GM23338 (cell line): ENCODE data around the gene VEGFA. TPM values are rescaled to one million over a fixed set of nuclear protein-coding genes. Genes with fewer than 3 reads are reported as not detected.

Experiments
- ATAC-seq: fragments of 200-7000 bp; cut with Tn5 transposase; 3 replicates; pipeline ENCODE4 v1.9.1; 2020
- DNase-seq: peaks from one replicate; pipeline ENCODE4 v3.0.0-alpha.2; 2015; ENCODE audit warnings: low spot score
- H2AFZ ChIP-seq: fragments of 200-600 bp; sonication (generic); 2 replicates; pipeline ENCODE4 v1.8.0; 2016; ENCODE audit warnings: antibody characterized with exemption, mild to moderate bottlenecking, moderate library complexity
- H3F3A ChIP-seq: fragments of 200-600 bp; sonication (generic); replicated peaks from 2 replicates; pipeline ENCODE4 v1.8.0; 2017; ENCODE audit warnings: antibody characterized with exemption, mixed run types, low read depth
- H3K27ac ChIP-seq: fragments of 200-600 bp; sonication (generic); 2 replicates; pipeline ENCODE4 v1.6.1; 2016; ENCODE audit warnings: low read depth
- H3K27me3 ChIP-seq: fragments of 200-600 bp; sonication (generic); 2 replicates; pipeline ENCODE4 v1.8.0; 2016; ENCODE audit warnings: mild to moderate bottlenecking, mixed run types, moderate library complexity; ENCODE audit not compliant: insufficient read depth
- H3K36me3 ChIP-seq: fragments of 200-600 bp; sonication (generic); 2 replicates; pipeline ENCODE4 v1.8.0; 2016; ENCODE audit warnings: mild to moderate bottlenecking; ENCODE audit not compliant: insufficient read depth
- H3K4me1 ChIP-seq: fragments of 200-600 bp; sonication (generic); 2 replicates; pipeline ENCODE4 v1.8.0; 2016; ENCODE audit warnings: mild to moderate bottlenecking, moderate library complexity; ENCODE audit not compliant: insufficient read depth
- H3K4me2 ChIP-seq: fragments of 200-600 bp; sonication (generic); 2 replicates; pipeline ENCODE4 v1.7.1; 2017; ENCODE audit warnings: mixed run types
- H3K4me3 ChIP-seq: fragments of 200-600 bp; sonication (generic); 2 replicates; pipeline ENCODE4 v1.6.1; 2016; ENCODE audit warnings: mixed run types
- H3K79me2 ChIP-seq: fragments of 200-600 bp; sonication (generic); replicated peaks from 2 replicates; pipeline ENCODE4 v1.8.0; 2017; ENCODE audit warnings: mild to moderate bottlenecking; ENCODE audit not compliant: insufficient read depth
- H3K9me2 ChIP-seq: fragments of 200-600 bp; sonication (generic); 2 replicates; pipeline ENCODE4 v1.8.0; 2017; ENCODE audit not compliant: insufficient read depth
- H4K20me1 ChIP-seq: fragments of 200-600 bp; sonication (generic); replicated peaks from 2 replicates; pipeline ENCODE4 v1.8.0; 2017; ENCODE audit warnings: mild to moderate bottlenecking; ENCODE audit not compliant: insufficient read depth
- H3K27ac Mint-ChIP-seq: 2 replicates; pipeline ENCODE4 v1.8.0; 2020; ENCODE audit warnings: inconsistent platforms, mild to moderate bottlenecking, moderate library complexity, mixed read lengths
- H3K27me3 Mint-ChIP-seq: 3 replicates; pipeline ENCODE4 v1.8.0; 2022; ENCODE audit warnings: low read depth, mild to moderate bottlenecking, moderate library complexity, mixed read lengths, inconsistent platforms; ENCODE audit not compliant: insufficient read depth, poor library complexity
- H3K36me3 Mint-ChIP-seq: 3 replicates; pipeline ENCODE4 v1.8.0; 2021; ENCODE audit warnings: low read depth, mild to moderate bottlenecking, inconsistent platforms, moderate library complexity, mixed read lengths
- H3K4me1 Mint-ChIP-seq: 3 replicates; pipeline ENCODE4 v1.8.0; 2020; ENCODE audit warnings: mild to moderate bottlenecking, inconsistent platforms, mixed read lengths
- H3K4me3 Mint-ChIP-seq: 3 replicates; pipeline ENCODE4 v1.8.0; 2021; ENCODE audit warnings: moderate library complexity, mild to moderate bottlenecking, inconsistent platforms, mixed read lengths
- H3K9me3 Mint-ChIP-seq: 3 replicates; pipeline ENCODE4 v1.8.0; 2020; ENCODE audit warnings: moderate library complexity, mild to moderate bottlenecking, inconsistent platforms, mixed read lengths
- CREB1 ChIP-seq: fragments of 250-450 bp; sonication (Bioruptor Pico); IDR thresholded peaks from 2 replicates; pipeline ENCODE4 v1.5.0; 2020; ENCODE audit warnings: low read depth, mild to moderate bottlenecking, moderate library complexity
- EZH2phosphoT487 ChIP-seq: fragments of 200-600 bp; sonication (generic); IDR thresholded peaks from one replicate; pipeline ENCODE4 v1.8.1; 2018; ENCODE audit warnings: antibody characterized with exemption; ENCODE audit not compliant: unreplicated experiment
- JUNB ChIP-seq: IDR thresholded peaks from one replicate; pipeline ENCODE4 v1.6.1; 2016; ENCODE audit warnings: antibody characterized with exemption; ENCODE audit not compliant: unreplicated experiment
- POLR2AphosphoS5 ChIP-seq: IDR thresholded peaks from 2 replicates; pipeline ENCODE4 v1.6.1; 2016; ENCODE audit warnings: antibody characterized with exemption, low read depth
- STAT1 ChIP-seq: IDR thresholded peaks from one replicate; pipeline ENCODE4 v1.6.1; 2016; ENCODE audit warnings: antibody characterized with exemption; ENCODE audit not compliant: unreplicated experiment
- polyA plus RNA-seq: library from polyadenylated mRNA; unstranded; fragments of >200 nt; fragmentation: Nextera tagmentation; extraction: Ambion mirVana; gene quantifications from 2 replicates; pipeline ENCODE4 v1.2.1, GENCODE V29; 2016
- total RNA-seq: library from RNA; depleted of rRNA; stranded (reverse); fragments of >200 nt; shearing (Covaris generic); gene quantifications from 2 replicates; pipeline ENCODE4 v1.2.3, GENCODE V29; 2014
- TF ChIP-seq, protein P1 (sequence below): fragments of 250-450 bp; sonication (Bioruptor Pico); IDR thresholded peaks from 2 replicates; pipeline ENCODE4 v1.5.0; 2020; ENCODE audit warnings: mild to moderate bottlenecking, moderate library complexity

The VEGFA gene
- total and polyA plus RNA-seq, 2 experiments from 2014 or later = 10.9 to 61.1 TPM

DNA sequence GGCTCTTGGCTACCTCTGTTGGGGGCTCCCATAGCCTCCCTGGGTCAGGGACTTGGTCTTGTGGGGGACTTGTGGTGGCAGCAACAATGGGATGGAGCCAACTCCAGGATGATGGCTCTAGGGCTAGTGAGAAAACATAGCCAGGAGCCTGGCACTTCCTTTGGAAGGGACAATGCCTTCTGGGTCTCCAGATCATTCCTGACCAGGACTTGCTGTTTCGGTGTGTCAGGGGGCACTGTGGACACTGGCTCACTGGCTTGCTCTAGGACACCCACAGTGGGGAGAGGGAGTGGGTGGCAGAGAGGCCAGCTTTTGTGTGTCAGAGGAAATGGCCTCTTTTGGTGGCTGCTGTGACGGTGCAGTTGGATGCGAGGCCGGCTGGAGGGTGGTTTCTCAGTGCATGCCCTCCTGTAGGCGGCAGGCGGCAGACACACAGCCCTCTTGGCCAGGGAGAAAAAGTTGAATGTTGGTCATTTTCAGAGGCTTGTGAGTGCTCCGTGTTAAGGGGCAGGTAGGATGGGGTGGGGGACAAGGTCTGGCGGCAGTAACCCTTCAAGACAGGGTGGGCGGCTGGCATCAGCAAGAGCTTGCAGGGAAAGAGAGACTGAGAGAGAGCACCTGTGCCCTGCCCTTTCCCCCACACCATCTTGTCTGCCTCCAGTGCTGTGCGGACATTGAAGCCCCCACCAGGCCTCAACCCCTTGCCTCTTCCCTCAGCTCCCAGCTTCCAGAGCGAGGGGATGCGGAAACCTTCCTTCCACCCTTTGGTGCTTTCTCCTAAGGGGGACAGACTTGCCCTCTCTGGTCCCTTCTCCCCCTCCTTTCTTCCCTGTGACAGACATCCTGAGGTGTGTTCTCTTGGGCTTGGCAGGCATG is 9.2 kb downstream of the VEGFA start (continued):
- TF ChIP-seq, protein P1, sequence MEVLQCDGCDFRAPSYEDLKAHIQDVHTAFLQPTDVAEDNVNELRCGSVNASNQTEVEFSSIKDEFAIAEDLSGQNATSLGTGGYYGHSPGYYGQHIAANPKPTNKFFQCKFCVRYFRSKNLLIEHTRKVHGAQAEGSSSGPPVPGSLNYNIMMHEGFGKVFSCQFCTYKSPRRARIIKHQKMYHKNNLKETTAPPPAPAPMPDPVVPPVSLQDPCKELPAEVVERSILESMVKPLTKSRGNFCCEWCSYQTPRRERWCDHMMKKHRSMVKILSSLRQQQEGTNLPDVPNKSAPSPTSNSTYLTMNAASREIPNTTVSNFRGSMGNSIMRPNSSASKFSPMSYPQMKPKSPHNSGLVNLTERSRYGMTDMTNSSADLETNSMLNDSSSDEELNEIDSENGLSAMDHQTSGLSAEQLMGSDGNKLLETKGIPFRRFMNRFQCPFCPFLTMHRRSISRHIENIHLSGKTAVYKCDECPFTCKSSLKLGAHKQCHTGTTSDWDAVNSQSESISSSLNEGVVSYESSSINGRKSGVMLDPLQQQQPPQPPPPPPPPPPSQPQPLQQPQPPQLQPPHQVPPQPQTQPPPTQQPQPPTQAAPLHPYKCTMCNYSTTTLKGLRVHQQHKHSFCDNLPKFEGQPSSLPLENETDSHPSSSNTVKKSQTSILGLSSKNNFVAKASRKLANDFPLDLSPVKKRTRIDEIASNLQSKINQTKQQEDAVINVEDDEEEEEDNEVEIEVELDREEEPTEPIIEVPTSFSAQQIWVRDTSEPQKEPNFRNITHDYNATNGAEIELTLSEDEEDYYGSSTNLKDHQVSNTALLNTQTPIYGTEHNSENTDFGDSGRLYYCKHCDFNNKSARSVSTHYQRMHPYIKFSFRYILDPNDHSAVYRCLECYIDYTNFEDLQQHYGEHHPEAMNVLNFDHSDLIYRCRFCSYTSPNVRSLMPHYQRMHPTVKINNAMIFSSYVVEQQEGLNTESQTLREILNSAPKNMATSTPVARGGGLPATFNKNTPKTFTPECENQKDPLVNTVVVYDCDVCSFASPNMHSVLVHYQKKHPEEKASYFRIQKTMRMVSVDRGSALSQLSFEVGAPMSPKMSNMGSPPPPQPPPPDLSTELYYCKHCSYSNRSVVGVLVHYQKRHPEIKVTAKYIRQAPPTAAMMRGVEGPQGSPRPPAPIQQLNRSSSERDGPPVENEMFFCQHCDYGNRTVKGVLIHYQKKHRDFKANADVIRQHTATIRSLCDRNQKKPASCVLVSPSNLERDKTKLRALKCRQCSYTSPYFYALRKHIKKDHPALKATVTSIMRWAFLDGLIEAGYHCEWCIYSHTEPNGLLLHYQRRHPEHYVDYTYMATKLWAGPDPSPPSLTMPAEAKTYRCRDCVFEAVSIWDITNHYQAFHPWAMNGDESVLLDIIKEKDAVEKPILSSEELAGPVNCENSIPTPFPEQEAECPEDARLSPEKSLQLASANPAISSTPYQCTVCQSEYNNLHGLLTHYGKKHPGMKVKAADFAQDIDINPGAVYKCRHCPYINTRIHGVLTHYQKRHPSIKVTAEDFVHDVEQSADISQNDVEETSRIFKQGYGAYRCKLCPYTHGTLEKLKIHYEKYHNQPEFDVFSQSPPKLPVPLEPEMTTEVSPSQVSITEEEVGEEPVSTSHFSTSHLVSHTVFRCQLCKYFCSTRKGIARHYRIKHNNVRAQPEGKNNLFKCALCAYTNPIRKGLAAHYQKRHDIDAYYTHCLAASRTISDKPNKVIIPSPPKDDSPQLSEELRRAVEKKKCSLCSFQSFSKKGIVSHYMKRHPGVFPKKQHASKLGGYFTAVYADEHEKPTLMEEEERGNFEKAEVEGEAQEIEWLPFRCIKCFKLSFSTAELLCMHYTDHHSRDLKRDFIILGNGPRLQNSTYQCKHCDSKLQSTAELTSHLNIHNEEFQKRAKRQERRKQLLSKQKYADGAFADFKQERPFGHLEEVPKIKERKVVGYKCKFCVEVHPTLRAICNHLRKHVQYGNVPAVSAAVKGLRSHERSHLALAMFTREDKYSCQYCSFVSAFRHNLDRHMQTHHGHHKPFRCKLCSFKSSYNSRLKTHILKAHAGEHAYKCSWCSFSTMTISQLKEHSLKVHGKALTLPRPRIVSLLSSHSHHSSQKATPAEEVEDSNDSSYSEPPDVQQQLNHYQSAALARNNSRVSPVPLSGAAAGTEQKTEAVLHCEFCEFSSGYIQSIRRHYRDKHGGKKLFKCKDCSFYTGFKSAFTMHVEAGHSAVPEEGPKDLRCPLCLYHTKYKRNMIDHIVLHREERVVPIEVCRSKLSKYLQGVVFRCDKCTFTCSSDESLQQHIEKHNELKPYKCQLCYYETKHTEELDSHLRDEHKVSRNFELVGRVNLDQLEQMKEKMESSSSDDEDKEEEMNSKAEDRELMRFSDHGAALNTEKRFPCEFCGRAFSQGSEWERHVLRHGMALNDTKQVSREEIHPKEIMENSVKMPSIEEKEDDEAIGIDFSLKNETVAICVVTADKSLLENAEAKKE (CRISPR knock-in tag) = no peak

DNA sequence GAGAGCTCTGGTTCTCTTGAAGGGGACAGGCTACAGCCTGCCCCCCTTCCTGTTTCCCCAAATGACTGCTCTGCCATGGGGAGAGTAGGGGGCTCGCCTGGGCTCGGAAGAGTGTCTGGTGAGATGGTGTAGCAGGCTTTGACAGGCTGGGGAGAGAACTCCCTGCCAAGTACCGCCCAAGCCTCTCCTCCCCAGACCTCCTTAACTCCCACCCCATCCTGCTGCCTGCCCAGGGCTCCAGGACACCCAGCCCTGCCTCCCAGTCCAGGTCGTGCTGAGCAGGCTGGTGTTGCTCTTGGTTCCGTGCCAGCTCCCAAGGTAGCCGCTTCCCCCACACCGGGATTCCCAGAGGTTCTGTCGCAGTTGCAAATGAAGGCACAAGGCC is 9.8 kb downstream of the VEGFA start:
- Histone ChIP-seq H3K27ac (no peak overlapping the region), H3K36me3 (peaks cover 23% of the 10 kb centered on the region), H2AFZ (no peak overlapping the region), H4K20me1 (peaks cover 27% of the 10 kb centered on the region; the same call in 1 of the 2 replicates), H3F3A (no peaks in the 10 kb centered on the region), H3K79me2 (peaks cover 39% of the 10 kb centered on the region), H3K27me3 (no peaks in the 10 kb centered on the region), H3K4me2 (no peak overlapping the region), H3K4me1 (peaks cover 9% of the 10 kb centered on the region), H3K4me3 (no peak overlapping the region), H3K9me2 (no peaks in the 10 kb centered on the region)
- Mint-ChIP-seq H3K27me3 (peaks cover 10% of the 10 kb centered on the region), H3K9me3 (no peaks in the 10 kb centered on the region; the same call in 2 of the 3 replicates), H3K4me3 (no peak overlapping the region), H3K27ac (peak overlapping the region; percentile 59; the same call in 1 of the 2 replicates), H3K4me1 (peaks cover 10% of the 10 kb centered on the region), H3K36me3 (peaks cover 90% of the 10 kb centered on the region)
- no peak for DNase-seq
- no peak for ATAC-seq
- no peak for TF ChIP-seq JUNB
- no peak for TF ChIP-seq POLR2AphosphoS5
- no peak for TF ChIP-seq STAT1
- TF ChIP-seq EZH2phosphoT487 = no peak
- TF ChIP-seq, protein P1 (CRISPR knock-in tag) = no peak
- no peak for TF ChIP-seq CREB1 (CRISPR knock-in tag)
